ENCODE data around the gene TMCO4.
A peak's percentile ranks its signal among the peaks of the same experiment; 100 is the strongest.
"Not testable (repeated sequence)": the region's sequence is repeated elsewhere in the genome, so short reads cannot be mapped to it uniquely, and the experiment has no call there.

GRCh38 chr1:19639228-19639627 lies 160.5 kb downstream of the TMCO4 start:
- peak; percentile 16; the same call in 1 of the 2 replicates for TF ChIP-seq CTCF (IDR thresholded peaks at IDR 0.05; ENCODE audit: low read length)
- TF ChIP-seq EZH2 (IDR thresholded peaks at IDR 0.05; ENCODE audit: borderline replicate concordance, low read length), result not testable (repeated sequence)
